ENCODE measurements around the gene VDR. TPM values are rescaled to one million over a fixed set of nuclear protein-coding genes. Genes with fewer than 3 reads are reported as not detected.

The VDR gene
- total RNA-seq, 1 donor from 2014 or later: not detected

- Histone ChIP-seq H3K9me3 (ENCODE audit: low read depth) (no peaks in the 10 kb centered on the region), H3K4me2 (no peak overlapping the region), H3K9ac (no peak overlapping the region), H3K36me3 (no peaks in the 10 kb centered on the region), H3K27ac (no peak overlapping the region), H2AFZ (replicated peaks) (no peak overlapping the region), H3K4me1 (peaks cover 32% of the 10 kb centered on the region), H3F3A (ENCODE audit: low read depth) (peaks cover 5% of the 10 kb centered on the region), H3K79me2 (ENCODE audit: low read depth) (peaks cover 17% of the 10 kb centered on the region), H3K4me3 (no peak overlapping the region), H4K20me1 (ENCODE audit: low read depth) (peaks cover 13% of the 10 kb centered on the region), H3K27me3 (no peaks in the 10 kb centered on the region)
- Mint-ChIP-seq H3K36me3 (peaks cover 3% of the 10 kb centered on the region), H3K4me1 (peaks cover 55% of the 10 kb centered on the region), H3K9me3 (no peaks in the 10 kb centered on the region), H3K27me3 (ENCODE audit: insufficient read depth, low read depth) (no peaks in the 10 kb centered on the region), H3K4me3 (peak overlapping the region; percentile 65), H3K27ac (peak overlapping the region; percentile 63)
- TF ChIP-seq EZH2 (IDR thresholded peaks at IDR 0.05): no peak
- TF ChIP-seq, protein P1, sequence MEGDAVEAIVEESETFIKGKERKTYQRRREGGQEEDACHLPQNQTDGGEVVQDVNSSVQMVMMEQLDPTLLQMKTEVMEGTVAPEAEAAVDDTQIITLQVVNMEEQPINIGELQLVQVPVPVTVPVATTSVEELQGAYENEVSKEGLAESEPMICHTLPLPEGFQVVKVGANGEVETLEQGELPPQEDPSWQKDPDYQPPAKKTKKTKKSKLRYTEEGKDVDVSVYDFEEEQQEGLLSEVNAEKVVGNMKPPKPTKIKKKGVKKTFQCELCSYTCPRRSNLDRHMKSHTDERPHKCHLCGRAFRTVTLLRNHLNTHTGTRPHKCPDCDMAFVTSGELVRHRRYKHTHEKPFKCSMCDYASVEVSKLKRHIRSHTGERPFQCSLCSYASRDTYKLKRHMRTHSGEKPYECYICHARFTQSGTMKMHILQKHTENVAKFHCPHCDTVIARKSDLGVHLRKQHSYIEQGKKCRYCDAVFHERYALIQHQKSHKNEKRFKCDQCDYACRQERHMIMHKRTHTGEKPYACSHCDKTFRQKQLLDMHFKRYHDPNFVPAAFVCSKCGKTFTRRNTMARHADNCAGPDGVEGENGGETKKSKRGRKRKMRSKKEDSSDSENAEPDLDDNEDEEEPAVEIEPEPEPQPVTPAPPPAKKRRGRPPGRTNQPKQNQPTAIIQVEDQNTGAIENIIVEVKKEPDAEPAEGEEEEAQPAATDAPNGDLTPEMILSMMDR (IDR thresholded peaks at IDR 0.05): no peak
- no peak for DNase-seq (ENCODE audit: low spot score)
Observed at GRCh38 chr12:47801904-47802246, 102.9 kb downstream of the VDR start.

GRCh38 chr12:47801170-47801903, 103.5 kb downstream of the VDR start:
- H3K36me3 ChIP-seq: no peaks in the 10 kb centered on the region
- no peak overlapping the region for H3K4me2 ChIP-seq
- H3K4me3 Mint-ChIP-seq: no peak overlapping the region
- peak; percentile 33 for DNase-seq (ENCODE audit: low spot score)
- peaks cover 3% of the 10 kb centered on the region for H3K36me3 Mint-ChIP-seq
- H3K4me1 Mint-ChIP-seq: peaks cover 51% of the 10 kb centered on the region
- no peak overlapping the region for H3K4me3 ChIP-seq
- no peak for TF ChIP-seq EZH2phosphoT487 (IDR thresholded peaks at IDR 0.05)
- TF ChIP-seq EZH2 (IDR thresholded peaks at IDR 0.05): no peak
- TF ChIP-seq, protein P1 (IDR thresholded peaks at IDR 0.05): no peak
- peak overlapping the region; percentile 85 for H3K27ac Mint-ChIP-seq
- peaks cover 13% of the 10 kb centered on the region for H4K20me1 ChIP-seq (ENCODE audit: low read depth)
- H2AFZ ChIP-seq (replicated peaks): no peak overlapping the region
- H3K4me1 ChIP-seq: peaks cover 32% of the 10 kb centered on the region
- peaks cover 5% of the 10 kb centered on the region for H3F3A ChIP-seq (ENCODE audit: low read depth)
- no peaks in the 10 kb centered on the region for H3K27me3 ChIP-seq
- no peak overlapping the region for H3K9ac ChIP-seq
- no peak overlapping the region for H3K27ac ChIP-seq
- no peaks in the 10 kb centered on the region for H3K9me3 ChIP-seq (ENCODE audit: low read depth)
- no peaks in the 10 kb centered on the region for H3K9me3 Mint-ChIP-seq
- H3K79me2 ChIP-seq (ENCODE audit: low read depth): peaks cover 12% of the 10 kb centered on the region
- no peaks in the 10 kb centered on the region for H3K27me3 Mint-ChIP-seq (ENCODE audit: insufficient read depth, low read depth)

DNA sequence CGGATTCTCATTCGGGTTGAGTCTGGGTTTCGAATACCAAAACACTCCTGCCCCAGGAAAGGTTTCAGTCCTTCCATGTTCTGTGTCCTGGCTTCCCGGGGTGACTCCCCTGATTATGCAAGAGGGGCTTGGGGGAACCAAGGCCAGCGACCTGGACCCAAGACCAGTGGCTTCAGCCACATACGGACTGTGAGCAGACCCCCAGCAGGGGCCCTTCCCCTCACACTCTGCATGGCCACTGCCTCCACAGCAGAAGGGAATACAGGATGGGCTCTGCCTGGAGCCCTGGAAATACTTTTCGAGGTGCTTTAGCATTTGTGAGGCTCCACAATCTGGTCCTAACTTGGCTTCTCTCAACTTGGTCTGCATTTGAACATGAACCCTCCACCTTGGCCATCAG, 104.2 kb downstream of the VDR start:
- Histone ChIP-seq H3K4me2 (no peak overlapping the region), H3K79me2 (ENCODE audit: low read depth) (peaks cover 4% of the 10 kb centered on the region), H3K27me3 (no peaks in the 10 kb centered on the region), H3K4me1 (peaks cover 29% of the 10 kb centered on the region), H3K27ac (no peak overlapping the region), H3K9me3 (ENCODE audit: low read depth) (no peaks in the 10 kb centered on the region), H4K20me1 (ENCODE audit: low read depth) (peaks cover 13% of the 10 kb centered on the region), H3K9ac (no peak overlapping the region), H3F3A (ENCODE audit: low read depth) (peaks cover 5% of the 10 kb centered on the region), H2AFZ (replicated peaks) (no peak overlapping the region), H3K36me3 (no peaks in the 10 kb centered on the region), H3K4me3 (no peak overlapping the region)
- peaks cover 44% of the 10 kb centered on the region for H3K4me1 Mint-ChIP-seq
- TF ChIP-seq EZH2 (IDR thresholded peaks at IDR 0.05) (no peak), EZH2phosphoT487 (IDR thresholded peaks at IDR 0.05) (no peak)
- TF ChIP-seq, protein P1 (IDR thresholded peaks at IDR 0.05): no peak
- H3K9me3 Mint-ChIP-seq: no peaks in the 10 kb centered on the region
- no peak overlapping the region for H3K4me3 Mint-ChIP-seq
- no peak for DNase-seq (ENCODE audit: low spot score)
- H3K36me3 Mint-ChIP-seq: peaks cover 3% of the 10 kb centered on the region
- H3K27me3 Mint-ChIP-seq (ENCODE audit: insufficient read depth, low read depth): no peaks in the 10 kb centered on the region
- H3K27ac Mint-ChIP-seq: peak overlapping the region; percentile 85
